PC-9 (cell line): Measurements from ENCODE around the gene SEMA5A.

Experiments used
- CTCF ChIP-seq: fragments of 200-600 bp; sonication (generic); conservative IDR thresholded peaks from 2 replicates; pipeline ENCODE4 v1.6.1; 2017; ENCODE audit warnings: mixed run types, antibody characterized with exemption, mild to moderate bottlenecking, moderate library complexity
- EZH2 ChIP-seq: fragments of 200-600 bp; sonication (generic); IDR thresholded peaks from 2 replicates; pipeline ENCODE4 v1.8.0; 2017; ENCODE audit warnings: antibody characterized with exemption, low read depth

GRCh38 chr5:9268226-9268625, 277.6 kb downstream of the SEMA5A start:
- TF ChIP-seq CTCF = no peak
- no peak for TF ChIP-seq EZH2
